A549 treated with CpdA at 1 μM for 4 hours (cell line): ENCODE measurements around the gene SVOPL. TPM values are rescaled to one million over a fixed set of nuclear protein-coding genes. Genes with fewer than 3 reads are reported as not detected.

Experiments used
- total RNA-seq: library from RNA; stranded (reverse); fragments of 200-300 nt; extraction: Qiagen RNA extraction; gene quantifications from 5 replicates; pipeline ENCODE4 v1.2.3, GENCODE V29; 2022; ENCODE audit warnings: low read depth

Gene SVOPL
- not detected in 5 replicates for total RNA-seq

GRCh38 chr7:138700857-138701536 lies at the start of gene SVOPL:
Gene SVOPL, minus strand, starts transcription at chr7:138701362. Its CDS starts 22,317 bp downstream, at chr7:138679045.

Other genes with a start within 250 kb of the SVOPL start
- 6.9 to 8.1 TPM (median 7.2 TPM) in 5 replicates for gene TRIM24, start 241.1 kb downstream of the SVOPL start, total RNA-seq
- gene TMEM213, start 96.6 kb upstream of the SVOPL start, total RNA-seq = not detected in 5 replicates
- 0.22 to 0.58 TPM (median 0.26 TPM) in 5 replicates for gene ATP6V0A4, start 96.8 kb upstream of the SVOPL start, total RNA-seq